ENCODE data around the gene UGT8. TPM values are rescaled to one million over a fixed set of nuclear protein-coding genes. Genes with fewer than 3 reads are reported as not detected.

The UGT8 gene
- total RNA-seq, 6 donors from 2014 or later, result 0.67 to 2.0 (median 1.5) TPM

- H3K27ac ChIP-seq, result no peak overlapping the region
- ATAC-seq (ENCODE audit: low FRiP score in 2 of 2) (no peak), DNase-seq (no peak)
- H3K4me3 ChIP-seq, result no peak overlapping the region
- no peak for TF ChIP-seq EP300 (IDR thresholded peaks at IDR 0.05)
- no peak for TF ChIP-seq POLR2A (IDR thresholded peaks at IDR 0.05)
- no peak for TF ChIP-seq POLR2AphosphoS5 (IDR thresholded peaks at IDR 0.05)
- no peak for TF ChIP-seq CTCF (IDR thresholded peaks at IDR 0.05)
- no peaks in the 10 kb centered on the region for H3K27me3 ChIP-seq
- H3K36me3 ChIP-seq, result no peaks in the 10 kb centered on the region
- WGBS, 2 donors, result 77 to 85% methylated on average over 3 of the region's 3 CpGs
- H3K4me1 ChIP-seq, result no peaks in the 10 kb centered on the region
- no peaks in the 10 kb centered on the region for H3K9me3 ChIP-seq
These were observed 94.4 kb downstream of the UGT8 start for GRCh38 chr4:114692958-114693357.

- DNase-seq (no peak), ATAC-seq (ENCODE audit: low FRiP score in 2 of 2) (no peak)
- Histone ChIP-seq H3K36me3 (no peaks in the 10 kb centered on the region), H3K9me3 (no peaks in the 10 kb centered on the region), H3K27me3 (no peaks in the 10 kb centered on the region), H3K4me1 (no peaks in the 10 kb centered on the region), H3K4me3 (no peak overlapping the region), H3K27ac (no peak overlapping the region)
- no peak for TF ChIP-seq POLR2AphosphoS5 (IDR thresholded peaks at IDR 0.05)
- peak in 5 of 6 experiments; percentile 24 to 61 (median 55) for TF ChIP-seq CTCF (IDR thresholded peaks at IDR 0.05)
- TF ChIP-seq POLR2A (IDR thresholded peaks at IDR 0.05), result no peak
- WGBS, 2 donors, result 3% methylated on average over 1 of the region's 1 CpG
These were observed 96.2 kb downstream of the UGT8 start for GRCh38 chr4:114694770-114695169.

- H3K36me3 ChIP-seq, result no peaks in the 10 kb centered on the region
- 47 to 49% methylated on average over 4 of the region's 4 CpGs for WGBS, 2 donors
- H3K4me3 ChIP-seq, result no peak overlapping the region
- no peak overlapping the region for H3K27ac ChIP-seq
- TF ChIP-seq CTCF (IDR thresholded peaks at IDR 0.05), result no peak
- TF ChIP-seq POLR2A (IDR thresholded peaks at IDR 0.05), result no peak
- TF ChIP-seq EP300 (IDR thresholded peaks at IDR 0.05), result no peak
- TF ChIP-seq POLR2AphosphoS5 (IDR thresholded peaks at IDR 0.05), result no peak
- no peaks in the 10 kb centered on the region for H3K4me1 ChIP-seq
- ATAC-seq (ENCODE audit: low FRiP score in 2 of 2), result no peak
- no peak for DNase-seq
- no peaks in the 10 kb centered on the region for H3K9me3 ChIP-seq
- H3K27me3 ChIP-seq, result no peaks in the 10 kb centered on the region
These were observed 99.6 kb downstream of the UGT8 start for GRCh38 chr4:114698231-114698630.

GRCh38 chr4:114701491-114701890, 102.9 kb downstream of the UGT8 start:
- no peak overlapping the region for H3K27ac ChIP-seq
- H3K27me3 ChIP-seq, result no peaks in the 10 kb centered on the region
- no peaks in the 10 kb centered on the region for H3K36me3 ChIP-seq
- no peak for DNase-seq
- no peaks in the 10 kb centered on the region for H3K4me1 ChIP-seq
- WGBS, 2 donors, result 66 to 70% methylated on average over 5 of the region's 5 CpGs
- H3K4me3 ChIP-seq, result no peak overlapping the region
- TF ChIP-seq POLR2A (IDR thresholded peaks at IDR 0.05) (no peak), POLR2AphosphoS5 (IDR thresholded peaks at IDR 0.05) (no peak), EP300 (IDR thresholded peaks at IDR 0.05) (no peak), CTCF (IDR thresholded peaks at IDR 0.05) (no peak)
- ATAC-seq (ENCODE audit: low FRiP score in 2 of 2), result no peak
- H3K9me3 ChIP-seq, result no peaks in the 10 kb centered on the region

GRCh38 chr4:114717432-114717831, 118.8 kb downstream of the UGT8 start:
- no peaks in the 10 kb centered on the region for H3K9me3 ChIP-seq
- no peak for ATAC-seq (ENCODE audit: low FRiP score in 2 of 2)

More at GRCh38 chr4:114717432-114717831, 118.8 kb downstream of the UGT8 start:
- Histone ChIP-seq H3K4me1 (no peaks in the 10 kb centered on the region), H3K4me3 (no peak overlapping the region), H3K27me3 (no peaks in the 10 kb centered on the region), H3K36me3 (no peaks in the 10 kb centered on the region), H3K27ac (no peak overlapping the region)
- TF ChIP-seq CTCF (IDR thresholded peaks at IDR 0.05), result no peak
- DNase-seq, result no peak

Measured in upper lobe of left lung (tissue), 6 donors.